ENCODE results near the gene ARHGAP6. TPM values are rescaled to one million over a fixed set of nuclear protein-coding genes. Genes with fewer than 3 reads are reported as not detected.

Gene ARHGAP6
- total and polyA plus RNA-seq, 2 experiments from 2014 or later: 0.26 to 0.59 TPM

GRCh38 chrX:11532291-11533078 lies 133.2 kb downstream of the ARHGAP6 start:
- Histone ChIP-seq H2AFZ (no peak overlapping the region), H3K27me3 (ENCODE audit: insufficient read depth) (peaks cover 10% of the 10 kb centered on the region; the same call in 1 of the 2 replicates)
- no peaks in the 10 kb centered on the region for H3K9me3 Mint-ChIP-seq

More at GRCh38 chrX:11532291-11533078, 133.2 kb downstream of the ARHGAP6 start:
- no peak overlapping the region for H3K4me3 Mint-ChIP-seq
- ATAC-seq (peak; percentile 54), DNase-seq (ENCODE audit: low spot score) (peak; percentile 6)
- no peaks in the 10 kb centered on the region for H4K20me1 ChIP-seq (replicated peaks; ENCODE audit: insufficient read depth)
- no peak overlapping the region for H3K27ac Mint-ChIP-seq
- no peaks in the 10 kb centered on the region for H3K9me2 ChIP-seq (ENCODE audit: insufficient read depth)
- no peak overlapping the region for H3K4me3 ChIP-seq
- no peaks in the 10 kb centered on the region for H3K4me1 ChIP-seq (ENCODE audit: insufficient read depth)
- no peaks in the 10 kb centered on the region for H3K27me3 Mint-ChIP-seq (ENCODE audit: insufficient read depth, low read depth, poor library complexity)
- 0 out of 3 replicates have a peak, but pooled peaks cover 3% of the 10 kb centered on the region for H3K4me1 Mint-ChIP-seq
- H3F3A ChIP-seq (replicated peaks; ENCODE audit: low read depth): no peaks in the 10 kb centered on the region
- no peaks in the 10 kb centered on the region for H3K79me2 ChIP-seq (replicated peaks; ENCODE audit: insufficient read depth)
- H3K36me3 Mint-ChIP-seq (ENCODE audit: low read depth): no peaks in the 10 kb centered on the region
- TF ChIP-seq EZH2phosphoT487 (IDR thresholded peaks at IDR 0.05; ENCODE audit: unreplicated experiment) (no peak), POLR2AphosphoS5 (IDR thresholded peaks at IDR 0.05; ENCODE audit: low read depth) (no peak), STAT1 (IDR thresholded peaks at IDR 0.05; ENCODE audit: unreplicated experiment) (no peak), CREB1 (CRISPR knock-in tag; IDR thresholded peaks at IDR 0.05; ENCODE audit: low read depth) (no peak), ZNF331 (CRISPR knock-in tag; IDR thresholded peaks at IDR 0.05; ENCODE audit: low read depth) (no peak), REST (IDR thresholded peaks at IDR 0.05; ENCODE audit: unreplicated experiment) (no peak), NANOG (IDR thresholded peaks at IDR 0.05; ENCODE audit: borderline replicate concordance) (no peak), CTCF (conservative IDR thresholded peaks at IDR 0.05; ENCODE audit: low read depth in 2 of 2) (no peak), ZNF114 (CRISPR knock-in tag; IDR thresholded peaks at IDR 0.05) (no peak)
- TF ChIP-seq, protein P1, sequence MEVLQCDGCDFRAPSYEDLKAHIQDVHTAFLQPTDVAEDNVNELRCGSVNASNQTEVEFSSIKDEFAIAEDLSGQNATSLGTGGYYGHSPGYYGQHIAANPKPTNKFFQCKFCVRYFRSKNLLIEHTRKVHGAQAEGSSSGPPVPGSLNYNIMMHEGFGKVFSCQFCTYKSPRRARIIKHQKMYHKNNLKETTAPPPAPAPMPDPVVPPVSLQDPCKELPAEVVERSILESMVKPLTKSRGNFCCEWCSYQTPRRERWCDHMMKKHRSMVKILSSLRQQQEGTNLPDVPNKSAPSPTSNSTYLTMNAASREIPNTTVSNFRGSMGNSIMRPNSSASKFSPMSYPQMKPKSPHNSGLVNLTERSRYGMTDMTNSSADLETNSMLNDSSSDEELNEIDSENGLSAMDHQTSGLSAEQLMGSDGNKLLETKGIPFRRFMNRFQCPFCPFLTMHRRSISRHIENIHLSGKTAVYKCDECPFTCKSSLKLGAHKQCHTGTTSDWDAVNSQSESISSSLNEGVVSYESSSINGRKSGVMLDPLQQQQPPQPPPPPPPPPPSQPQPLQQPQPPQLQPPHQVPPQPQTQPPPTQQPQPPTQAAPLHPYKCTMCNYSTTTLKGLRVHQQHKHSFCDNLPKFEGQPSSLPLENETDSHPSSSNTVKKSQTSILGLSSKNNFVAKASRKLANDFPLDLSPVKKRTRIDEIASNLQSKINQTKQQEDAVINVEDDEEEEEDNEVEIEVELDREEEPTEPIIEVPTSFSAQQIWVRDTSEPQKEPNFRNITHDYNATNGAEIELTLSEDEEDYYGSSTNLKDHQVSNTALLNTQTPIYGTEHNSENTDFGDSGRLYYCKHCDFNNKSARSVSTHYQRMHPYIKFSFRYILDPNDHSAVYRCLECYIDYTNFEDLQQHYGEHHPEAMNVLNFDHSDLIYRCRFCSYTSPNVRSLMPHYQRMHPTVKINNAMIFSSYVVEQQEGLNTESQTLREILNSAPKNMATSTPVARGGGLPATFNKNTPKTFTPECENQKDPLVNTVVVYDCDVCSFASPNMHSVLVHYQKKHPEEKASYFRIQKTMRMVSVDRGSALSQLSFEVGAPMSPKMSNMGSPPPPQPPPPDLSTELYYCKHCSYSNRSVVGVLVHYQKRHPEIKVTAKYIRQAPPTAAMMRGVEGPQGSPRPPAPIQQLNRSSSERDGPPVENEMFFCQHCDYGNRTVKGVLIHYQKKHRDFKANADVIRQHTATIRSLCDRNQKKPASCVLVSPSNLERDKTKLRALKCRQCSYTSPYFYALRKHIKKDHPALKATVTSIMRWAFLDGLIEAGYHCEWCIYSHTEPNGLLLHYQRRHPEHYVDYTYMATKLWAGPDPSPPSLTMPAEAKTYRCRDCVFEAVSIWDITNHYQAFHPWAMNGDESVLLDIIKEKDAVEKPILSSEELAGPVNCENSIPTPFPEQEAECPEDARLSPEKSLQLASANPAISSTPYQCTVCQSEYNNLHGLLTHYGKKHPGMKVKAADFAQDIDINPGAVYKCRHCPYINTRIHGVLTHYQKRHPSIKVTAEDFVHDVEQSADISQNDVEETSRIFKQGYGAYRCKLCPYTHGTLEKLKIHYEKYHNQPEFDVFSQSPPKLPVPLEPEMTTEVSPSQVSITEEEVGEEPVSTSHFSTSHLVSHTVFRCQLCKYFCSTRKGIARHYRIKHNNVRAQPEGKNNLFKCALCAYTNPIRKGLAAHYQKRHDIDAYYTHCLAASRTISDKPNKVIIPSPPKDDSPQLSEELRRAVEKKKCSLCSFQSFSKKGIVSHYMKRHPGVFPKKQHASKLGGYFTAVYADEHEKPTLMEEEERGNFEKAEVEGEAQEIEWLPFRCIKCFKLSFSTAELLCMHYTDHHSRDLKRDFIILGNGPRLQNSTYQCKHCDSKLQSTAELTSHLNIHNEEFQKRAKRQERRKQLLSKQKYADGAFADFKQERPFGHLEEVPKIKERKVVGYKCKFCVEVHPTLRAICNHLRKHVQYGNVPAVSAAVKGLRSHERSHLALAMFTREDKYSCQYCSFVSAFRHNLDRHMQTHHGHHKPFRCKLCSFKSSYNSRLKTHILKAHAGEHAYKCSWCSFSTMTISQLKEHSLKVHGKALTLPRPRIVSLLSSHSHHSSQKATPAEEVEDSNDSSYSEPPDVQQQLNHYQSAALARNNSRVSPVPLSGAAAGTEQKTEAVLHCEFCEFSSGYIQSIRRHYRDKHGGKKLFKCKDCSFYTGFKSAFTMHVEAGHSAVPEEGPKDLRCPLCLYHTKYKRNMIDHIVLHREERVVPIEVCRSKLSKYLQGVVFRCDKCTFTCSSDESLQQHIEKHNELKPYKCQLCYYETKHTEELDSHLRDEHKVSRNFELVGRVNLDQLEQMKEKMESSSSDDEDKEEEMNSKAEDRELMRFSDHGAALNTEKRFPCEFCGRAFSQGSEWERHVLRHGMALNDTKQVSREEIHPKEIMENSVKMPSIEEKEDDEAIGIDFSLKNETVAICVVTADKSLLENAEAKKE (CRISPR knock-in tag; IDR thresholded peaks at IDR 0.05): no peak
- H3K27ac ChIP-seq (ENCODE audit: low read depth): no peak overlapping the region
- H3K36me3 ChIP-seq (ENCODE audit: insufficient read depth): no peaks in the 10 kb centered on the region
- H3K4me2 ChIP-seq: no peak overlapping the region
